ENCODE data around the gene OR10H1.

GRCh38 chr19:15829786-15830185 lies 14.3 kb upstream of the OR10H1 start:
- TF ChIP-seq CTCF (IDR thresholded peaks at IDR 0.05), result no peak
- TF ChIP-seq POLR2A (IDR thresholded peaks at IDR 0.05), result no peak
- no peak for TF ChIP-seq EP300 (IDR thresholded peaks at IDR 0.05)
